Fibroblast of pulmonary artery (primary cell): ENCODE data around the gene UBIAD1.
"Not testable (repeated sequence)": the region's sequence is repeated elsewhere in the genome, so short reads cannot be mapped to it uniquely, and the experiment has no call there.

ENCODE experiments used
- DNase-seq: peaks from one replicate; pipeline ENCODE4 v3.0.0-alpha.2; 2010; ENCODE audit warnings: low read depth
- H3K4me3 ChIP-seq: replicated peaks from 2 replicates; pipeline ENCODE4 v1.5.1; 2011; ENCODE audit warnings: low read depth, mild to moderate bottlenecking, control low read depth, low read length, moderate library complexity
- TF ChIP-seq, protein P1 (sequence below): IDR thresholded peaks from 2 replicates; pipeline ENCODE4 v1.5.1; 2011; ENCODE audit warnings: mild to moderate bottlenecking, control low read depth, low read length, inconsistent platforms; ENCODE audit errors: missing control alignments

UBIAD1 gene

GRCh38 chr1:11262171-11263049 is 10.6 kb upstream of the UBIAD1 start, which contains the start of gene MTOR:
MTOR (minus strand) TSS chr1:11262551; CDS start chr1:11259409, 3,142 bp downstream.
- peak within 1 kb of the TSS; percentile 91 for H3K4me3 ChIP-seq
- TF ChIP-seq, protein P1, sequence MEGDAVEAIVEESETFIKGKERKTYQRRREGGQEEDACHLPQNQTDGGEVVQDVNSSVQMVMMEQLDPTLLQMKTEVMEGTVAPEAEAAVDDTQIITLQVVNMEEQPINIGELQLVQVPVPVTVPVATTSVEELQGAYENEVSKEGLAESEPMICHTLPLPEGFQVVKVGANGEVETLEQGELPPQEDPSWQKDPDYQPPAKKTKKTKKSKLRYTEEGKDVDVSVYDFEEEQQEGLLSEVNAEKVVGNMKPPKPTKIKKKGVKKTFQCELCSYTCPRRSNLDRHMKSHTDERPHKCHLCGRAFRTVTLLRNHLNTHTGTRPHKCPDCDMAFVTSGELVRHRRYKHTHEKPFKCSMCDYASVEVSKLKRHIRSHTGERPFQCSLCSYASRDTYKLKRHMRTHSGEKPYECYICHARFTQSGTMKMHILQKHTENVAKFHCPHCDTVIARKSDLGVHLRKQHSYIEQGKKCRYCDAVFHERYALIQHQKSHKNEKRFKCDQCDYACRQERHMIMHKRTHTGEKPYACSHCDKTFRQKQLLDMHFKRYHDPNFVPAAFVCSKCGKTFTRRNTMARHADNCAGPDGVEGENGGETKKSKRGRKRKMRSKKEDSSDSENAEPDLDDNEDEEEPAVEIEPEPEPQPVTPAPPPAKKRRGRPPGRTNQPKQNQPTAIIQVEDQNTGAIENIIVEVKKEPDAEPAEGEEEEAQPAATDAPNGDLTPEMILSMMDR: peak; percentile 10
- peak; percentile 100 for DNase-seq

- no peak overlapping the region for H3K4me3 ChIP-seq
- TF ChIP-seq, protein P1: no peak
- DNase-seq: no peak
Observed at GRCh38 chr1:11266268-11267074, 6.5 kb upstream of the UBIAD1 start.

DNA sequence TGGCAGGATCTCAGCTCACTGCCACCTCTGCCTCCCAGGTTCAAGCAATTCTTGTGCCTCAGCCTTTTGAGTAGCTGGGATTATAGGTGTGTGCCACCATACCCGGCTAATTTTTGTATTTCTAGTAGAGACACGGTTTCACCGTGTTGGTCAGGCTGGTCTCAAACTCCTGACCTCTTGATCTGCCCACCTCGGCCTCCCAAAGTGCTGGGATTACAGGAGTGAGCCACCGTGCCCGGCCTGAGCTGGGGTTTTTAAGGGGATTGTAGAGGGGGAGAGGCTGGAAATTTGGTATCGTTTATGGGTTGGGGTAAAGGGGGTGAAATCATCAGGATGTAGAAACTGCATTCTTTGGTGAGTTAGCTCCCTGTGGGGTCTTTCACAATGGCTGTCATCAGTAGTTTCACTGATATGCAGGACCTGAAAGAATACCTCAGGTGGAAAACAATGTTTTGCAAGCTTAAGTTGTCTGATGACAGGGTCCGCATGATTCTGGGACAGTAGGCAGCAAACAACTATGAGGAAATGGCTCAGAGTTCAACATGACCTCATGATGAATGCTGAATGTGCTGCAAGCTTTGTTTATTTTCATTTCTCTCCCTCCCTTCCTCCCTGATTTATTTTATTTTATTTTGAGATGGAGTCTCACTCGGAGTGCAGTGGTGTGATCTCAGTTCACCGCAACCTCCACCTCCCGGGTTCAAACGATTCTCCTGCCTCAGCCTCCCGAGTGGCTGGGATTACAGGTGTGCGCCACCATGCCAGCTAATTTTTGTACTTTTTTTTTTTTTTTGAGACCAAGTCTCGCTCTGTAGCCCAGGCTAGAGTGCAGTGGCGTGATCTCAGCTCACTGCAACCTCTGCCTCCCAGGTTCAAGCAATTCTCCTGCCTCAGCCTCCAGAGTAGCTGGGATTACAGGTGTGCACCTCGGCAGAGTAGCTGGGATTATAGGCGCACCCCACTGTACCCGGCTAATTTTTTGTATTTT is 5.4 kb upstream of the UBIAD1 start:
- DNase-seq: peak; percentile 73
- not testable (repeated sequence) for H3K4me3 ChIP-seq

DNA sequence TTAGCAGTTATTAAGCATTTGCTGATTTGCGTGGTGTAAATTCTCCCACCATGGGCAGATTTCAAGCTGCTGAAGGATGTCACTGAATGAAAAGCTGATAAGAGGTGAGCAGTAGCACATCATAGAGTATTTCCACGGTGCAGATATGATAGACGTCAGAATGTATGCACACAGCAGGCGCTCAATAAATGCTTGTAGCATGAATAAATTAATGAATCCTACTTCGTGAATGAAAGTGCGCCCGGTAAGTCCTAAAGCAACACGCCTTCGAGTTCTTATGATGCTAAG is 510 bp upstream of the UBIAD1 start:
- no peak for DNase-seq
- TF ChIP-seq, protein P1: no peak
- H3K4me3 ChIP-seq: peak overlapping the region; percentile 34

DNA sequence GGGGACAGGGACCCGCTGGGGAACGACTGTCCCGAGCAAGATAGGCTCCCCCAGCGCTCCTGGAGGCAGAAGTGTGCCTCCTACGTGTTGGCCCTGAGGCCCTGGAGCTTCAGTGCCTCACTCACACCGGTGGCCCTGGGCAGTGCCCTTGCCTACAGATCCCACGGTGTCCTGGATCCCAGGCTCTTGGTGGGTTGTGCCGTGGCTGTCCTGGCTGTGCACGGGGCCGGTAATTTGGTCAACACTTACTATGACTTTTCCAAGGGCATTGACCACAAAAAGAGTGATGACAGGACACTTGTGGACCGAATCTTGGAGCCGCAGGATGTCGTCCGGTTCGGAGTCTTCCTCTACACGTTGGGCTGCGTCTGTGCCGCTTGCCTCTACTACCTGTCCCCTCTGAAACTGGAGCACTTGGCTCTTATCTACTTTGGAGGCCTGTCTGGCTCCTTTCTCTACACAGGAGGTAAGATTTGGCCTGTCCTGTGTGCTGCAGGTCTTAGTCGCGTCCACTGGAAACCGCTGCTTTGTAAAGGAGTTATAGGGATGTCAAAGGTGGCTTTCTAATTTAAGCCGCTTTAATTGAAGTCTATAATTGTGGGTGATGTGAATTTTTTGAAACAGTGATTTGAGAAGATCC is 717 bp downstream of the UBIAD1 start:
- H3K4me3 ChIP-seq: peak overlapping the region; percentile 79
- DNase-seq: no peak
- TF ChIP-seq, protein P1: no peak

DNA sequence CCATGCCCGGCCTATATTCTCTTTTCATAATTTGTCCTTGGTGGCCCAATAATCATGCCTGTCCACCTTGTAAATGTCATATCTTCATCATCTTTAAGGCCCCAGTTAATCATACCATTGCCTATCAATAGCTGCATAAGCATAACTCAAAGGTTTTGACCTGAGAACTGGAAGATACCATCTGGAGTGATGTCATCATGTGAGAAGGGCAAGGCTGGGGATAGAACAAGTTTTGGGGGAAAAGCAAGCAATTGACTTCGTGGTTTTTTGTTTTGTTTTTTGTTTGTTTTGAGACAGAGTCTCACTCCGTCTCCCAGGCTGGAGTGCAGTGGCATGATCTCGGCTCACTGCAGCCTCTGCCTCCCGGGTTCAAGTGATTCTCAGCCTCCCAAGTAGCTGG is 6.2 kb downstream of the UBIAD1 start:
- TF ChIP-seq, protein P1: no peak
- no peak overlapping the region for H3K4me3 ChIP-seq
- no peak for DNase-seq
